ENCODE results near the gene OR6C76.

- TF ChIP-seq, protein P1, sequence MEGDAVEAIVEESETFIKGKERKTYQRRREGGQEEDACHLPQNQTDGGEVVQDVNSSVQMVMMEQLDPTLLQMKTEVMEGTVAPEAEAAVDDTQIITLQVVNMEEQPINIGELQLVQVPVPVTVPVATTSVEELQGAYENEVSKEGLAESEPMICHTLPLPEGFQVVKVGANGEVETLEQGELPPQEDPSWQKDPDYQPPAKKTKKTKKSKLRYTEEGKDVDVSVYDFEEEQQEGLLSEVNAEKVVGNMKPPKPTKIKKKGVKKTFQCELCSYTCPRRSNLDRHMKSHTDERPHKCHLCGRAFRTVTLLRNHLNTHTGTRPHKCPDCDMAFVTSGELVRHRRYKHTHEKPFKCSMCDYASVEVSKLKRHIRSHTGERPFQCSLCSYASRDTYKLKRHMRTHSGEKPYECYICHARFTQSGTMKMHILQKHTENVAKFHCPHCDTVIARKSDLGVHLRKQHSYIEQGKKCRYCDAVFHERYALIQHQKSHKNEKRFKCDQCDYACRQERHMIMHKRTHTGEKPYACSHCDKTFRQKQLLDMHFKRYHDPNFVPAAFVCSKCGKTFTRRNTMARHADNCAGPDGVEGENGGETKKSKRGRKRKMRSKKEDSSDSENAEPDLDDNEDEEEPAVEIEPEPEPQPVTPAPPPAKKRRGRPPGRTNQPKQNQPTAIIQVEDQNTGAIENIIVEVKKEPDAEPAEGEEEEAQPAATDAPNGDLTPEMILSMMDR (conservative IDR thresholded peaks at IDR 0.05; ENCODE audit: low read depth in 2 of 2), result no peak
- no peak for TF ChIP-seq EZH2 (IDR thresholded peaks at IDR 0.05; ENCODE audit: low read depth, unreplicated experiment)
- no peak for TF ChIP-seq POLR2AphosphoS5 (IDR thresholded peaks at IDR 0.05; ENCODE audit: low read depth)
- no peak for TF ChIP-seq REST (IDR thresholded peaks at IDR 0.05; ENCODE audit: unreplicated experiment)
- TF ChIP-seq CREB1 (CRISPR knock-in tag; IDR thresholded peaks at IDR 0.05; ENCODE audit: low read depth), result no peak
- TF ChIP-seq ETS1 (IDR thresholded peaks at IDR 0.05), result no peak
- no peak for TF ChIP-seq JUNB (IDR thresholded peaks at IDR 0.05; ENCODE audit: unreplicated experiment)
- TF ChIP-seq STAT1 (IDR thresholded peaks at IDR 0.05; ENCODE audit: unreplicated experiment), result no peak
- no peak for TF ChIP-seq EZH2phosphoT487 (IDR thresholded peaks at IDR 0.05; ENCODE audit: unreplicated experiment)
- TF ChIP-seq ZNF462 (CRISPR knock-in tag; IDR thresholded peaks at IDR 0.05), result no peak
- TF ChIP-seq ZNF331 (CRISPR knock-in tag; IDR thresholded peaks at IDR 0.05; ENCODE audit: low read depth), result no peak
Measured at GRCh38 chr12:55420307-55420962, 5.6 kb upstream of the OR6C76 start.

Measured in GM23338 (cell line).